ENCODE data around the gene MTMR1. TPM values are rescaled to one million over a fixed set of nuclear protein-coding genes. Genes with fewer than 3 reads are reported as not detected.

The MTMR1 gene
- total RNA-seq, 1 experiment from 2014 or later: 41.3 TPM

GRCh38 chrX:150777328-150777992, 84.3 kb downstream of the MTMR1 start:
- H3K9me2 ChIP-seq (ENCODE audit: insufficient read depth): no peaks in the 10 kb centered on the region
- H3K27me3 ChIP-seq (ENCODE audit: insufficient read depth, low read depth): no peaks in the 10 kb centered on the region
- BruUV-seq (replicated peaks): no TSS peak
- no peak for TF ChIP-seq EZH2 (IDR thresholded peaks at IDR 0.05; ENCODE audit: low read depth)
- no peak for TF ChIP-seq CTCF (conservative IDR thresholded peaks at IDR 0.05)
- ChIA-PET CTCF (no interaction called here), POLR2A (ENCODE audit: unreplicated experiment) (no interaction called here)
- no peaks in the 10 kb centered on the region for H3K36me3 ChIP-seq (ENCODE audit: low read depth)
- no peak for DNase-seq
- no peaks in the 10 kb centered on the region for H3K9me3 ChIP-seq (ENCODE audit: insufficient read depth, low read depth)
- H3F3A ChIP-seq (ENCODE audit: insufficient read depth, low read depth): no peaks in the 10 kb centered on the region
- H2AFZ ChIP-seq: no peak overlapping the region
- no peaks in the 10 kb centered on the region for H3K79me2 ChIP-seq (ENCODE audit: low read depth)
- intact Hi-C loops (cut with micrococcal nuclease; ENCODE audit: unreplicated experiment): no loop called here
- no peak overlapping the region for H3K4me2 ChIP-seq
- H3K27ac ChIP-seq: no peak overlapping the region
- H3K4me3 ChIP-seq: no peak overlapping the region
- H4K20me1 ChIP-seq (ENCODE audit: insufficient read depth): no peaks in the 10 kb centered on the region
- H3K4me1 ChIP-seq (replicated peaks; ENCODE audit: insufficient read depth): no peaks in the 10 kb centered on the region

GRCh38 chrX:150779385-150779784, 86.2 kb downstream of the MTMR1 start:
- no peak for DNase-seq

GRCh38 chrX:150781677-150782076, 88.5 kb downstream of the MTMR1 start:
- H3K79me2 ChIP-seq (ENCODE audit: low read depth): no peaks in the 10 kb centered on the region
- ChIA-PET CTCF (no interaction called here), POLR2A (ENCODE audit: unreplicated experiment) (no interaction called here)
- H3F3A ChIP-seq (ENCODE audit: insufficient read depth, low read depth): no peaks in the 10 kb centered on the region
- no TSS peak for BruUV-seq (replicated peaks)
- H3K27ac ChIP-seq: no peak overlapping the region
- no peaks in the 10 kb centered on the region for H3K9me2 ChIP-seq (ENCODE audit: insufficient read depth)
- DNase-seq: peak in 1 of 2 experiments; percentile 28
- H3K27me3 ChIP-seq (ENCODE audit: insufficient read depth, low read depth): no peaks in the 10 kb centered on the region
- no peak overlapping the region for H2AFZ ChIP-seq
- intact Hi-C loops (cut with micrococcal nuclease; ENCODE audit: unreplicated experiment): no loop called here
- no peaks in the 10 kb centered on the region for H4K20me1 ChIP-seq (ENCODE audit: insufficient read depth)
- H3K4me3 ChIP-seq: no peak overlapping the region
- no peak overlapping the region for H3K4me2 ChIP-seq
- TF ChIP-seq EZH2 (IDR thresholded peaks at IDR 0.05; ENCODE audit: low read depth): no peak
- TF ChIP-seq CTCF (conservative IDR thresholded peaks at IDR 0.05): no peak
- no peaks in the 10 kb centered on the region for H3K4me1 ChIP-seq (replicated peaks; ENCODE audit: insufficient read depth)
- no peaks in the 10 kb centered on the region for H3K9me3 ChIP-seq (ENCODE audit: insufficient read depth, low read depth)
- H3K36me3 ChIP-seq (ENCODE audit: low read depth): no peaks in the 10 kb centered on the region

More at GRCh38 chrX:150779385-150779784, 86.2 kb downstream of the MTMR1 start:
- Histone ChIP-seq H3K36me3 (ENCODE audit: low read depth) (no peaks in the 10 kb centered on the region), H3K27ac (no peak overlapping the region), H3K9me2 (ENCODE audit: insufficient read depth) (no peaks in the 10 kb centered on the region), H3K4me1 (replicated peaks; ENCODE audit: insufficient read depth) (no peaks in the 10 kb centered on the region), H3F3A (ENCODE audit: insufficient read depth, low read depth) (no peaks in the 10 kb centered on the region), H2AFZ (no peak overlapping the region), H3K27me3 (ENCODE audit: insufficient read depth, low read depth) (no peaks in the 10 kb centered on the region), H4K20me1 (ENCODE audit: insufficient read depth) (no peaks in the 10 kb centered on the region), H3K9me3 (ENCODE audit: insufficient read depth, low read depth) (no peaks in the 10 kb centered on the region), H3K4me3 (no peak overlapping the region), H3K79me2 (ENCODE audit: low read depth) (no peaks in the 10 kb centered on the region), H3K4me2 (no peak overlapping the region)
- POLR2A ChIA-PET (ENCODE audit: unreplicated experiment): no interaction called here
- CTCF ChIA-PET: no interaction called here
- TF ChIP-seq EZH2 (IDR thresholded peaks at IDR 0.05; ENCODE audit: low read depth) (no peak), CTCF (conservative IDR thresholded peaks at IDR 0.05) (no peak)
- intact Hi-C loops (cut with micrococcal nuclease; ENCODE audit: unreplicated experiment): no loop called here
- BruUV-seq (replicated peaks): no TSS peak

Measured in PC-9 (cell line).